Sigmoid colon (tissue), 7 donors: ENCODE data around the gene COL3A1. TPM values are rescaled to one million over a fixed set of nuclear protein-coding genes. Genes with fewer than 3 reads are reported as not detected.

Experiments
- DNase-seq: peaks from one replicate; pipeline ENCODE4 v3.0.0-alpha.2; 2019
- H3K27ac ChIP-seq, 4 donors: fragments of 200-600 bp; sonication (generic); one replicate each; pipeline ENCODE4 v1.5.1; 2016 to 2019; ENCODE audit warnings: mild to moderate bottlenecking in 1 of 4
- H3K27me3 ChIP-seq, 3 donors: fragments of 200-600 bp; sonication (generic); one replicate each; pipeline ENCODE4 v1.5.1; 2019; ENCODE audit warnings: mild to moderate bottlenecking in 1 of 3
- H3K36me3 ChIP-seq, 4 donors: fragments of 200-600 bp; sonication (generic); one replicate each; pipeline ENCODE4 v1.5.1; 2016 to 2019
- H3K4me1 ChIP-seq, 4 donors: fragments of 200-600 bp; sonication (generic); one replicate each; pipeline ENCODE4 v1.5.1; 2017 to 2019
- H3K4me3 ChIP-seq, 4 donors: fragments of 200-600 bp; sonication (generic); one replicate each; pipeline ENCODE4 v1.5.1; 2017 to 2019; ENCODE audit warnings: mild to moderate bottlenecking in 2 of 4, moderate library complexity in 1 of 4
- H3K9me3 ChIP-seq, 4 donors: fragments of 200-600 bp in 3 of 4; sonication (generic) in 3 of 4; one replicate each; pipeline versions ENCODE4 v1.5.1 to v1.6.1; 2013 to 2019
- CTCF ChIP-seq, 4 experiments: fragments of 450-650 bp in 3 of 4; fragments of 200-600 bp in 1 of 4; IDR thresholded peaks; one replicate each; pipeline ENCODE4 v1.5.1; 2016 to 2019; ENCODE audit warnings: antibody characterized with exemption in 4 of 4, mild to moderate bottlenecking in 3 of 4, moderate library complexity in 2 of 4
- EP300 ChIP-seq, 4 donors: sonication (generic); formaldehyde crosslinking; IDR thresholded peaks; one replicate each; pipeline ENCODE4 v1.6.1; 2017; ENCODE audit warnings: antibody characterized with exemption in 4 of 4
- POLR2A ChIP-seq, 2 donors: fragments of 450-650 bp; IDR thresholded peaks; one replicate each; pipeline ENCODE4 v1.6.1; 2016; ENCODE audit warnings: antibody characterized with exemption in 2 of 2, mild to moderate bottlenecking in 2 of 2, moderate library complexity in 2 of 2
- POLR2AphosphoS5 ChIP-seq, 4 donors: sonication (generic); formaldehyde crosslinking; IDR thresholded peaks; one replicate each; pipeline ENCODE4 v1.6.1; 2017; ENCODE audit warnings: antibody characterized with exemption in 4 of 4
- WGBS, 2 donors: extraction: QIAGEN DNeasy Blood & Tissue Kit; methylation state at CpG; one replicate each; pipeline ENCODE4 v1.1.7; 2013; 5-methylcytosine and 5-hydroxymethylcytosine counted together
- intact Hi-C: fragments of 100-400 bp; cut with DNase I; formaldehyde crosslinking; loops from one replicate; pipeline ENCODE4 v1.15.1; 2023
- polyA plus RNA-seq, 3 donors: library from polyadenylated mRNA; stranded (reverse); fragments of 200-250 nt; gene quantifications; one replicate each; pipeline ENCODE4 v1.2.3, GENCODE V29; 2013
- total RNA-seq, 4 donors: library from RNA; depleted of rRNA; stranded (reverse); fragments of >200 nt; gene quantifications; one replicate each; pipeline ENCODE4 v1.1.0, GENCODE V29; 2016
- donor health status: healthy with polysubstance abuse.
- donor health status: Bipolar disorder and iron deficiency.
- donor health status: healthy.

The COL3A1 gene
- 1,000 to 10,000 TPM in 1 of 4 donors, 100 to 1,000 TPM in 3; 183 to 1,567 (median 438) TPM for total RNA-seq
- 100 to 1,000 TPM in 1 of 3 donors, 10 to 100 TPM in 2; 29.1 to 294 (median 34.8) TPM for polyA plus RNA-seq

GRCh38 chr2:188974164-188974563, at the start of gene COL3A1:
TSS of gene COL3A1 (plus strand) at chr2:188974373. CDS start at chr2:188974490, 117 bp downstream.
- WGBS, 2 donors = 23 to 49% methylated on average over 4 of the region's 4 CpGs
- H3K27ac ChIP-seq = peak within 1 kb of the TSS; percentile 80 to 91 (median 86)
- TF ChIP-seq POLR2AphosphoS5 (IDR thresholded peaks at IDR 0.05) (peak; percentile 10 to 85 (median 84)), POLR2A (IDR thresholded peaks at IDR 0.05) (peak; percentile 25 to 66), CTCF (IDR thresholded peaks at IDR 0.05) (no peak), EP300 (IDR thresholded peaks at IDR 0.05) (no peak)
- DNase-seq = peak; percentile 75
- intact Hi-C loops = loop anchor here (2.0 kb wide), 1 partner anchor 681 kb away; no protein-coding TSS in a partner anchor
- no peaks in the 10 kb centered on the region for H3K9me3 ChIP-seq
- peak within 1 kb of the TSS; percentile 38 to 62 (median 54) for H3K4me3 ChIP-seq
- no peaks in the 10 kb centered on the region for H3K27me3 ChIP-seq
- peaks cover 0 to 56% (median 31%) of the 10 kb centered on the region in 4 donors for H3K4me1 ChIP-seq
- no peaks in the 10 kb centered on the region for H3K36me3 ChIP-seq

GRCh38 chr2:188928643-188929042, 45.5 kb upstream of the COL3A1 start:
- intact Hi-C loops = no loop called here
- no peaks in the 10 kb centered on the region for H3K36me3 ChIP-seq
- no peaks in the 10 kb centered on the region for H3K4me1 ChIP-seq
- WGBS, 2 donors = 97% methylated on average over 2 of the region's 2 CpGs
- TF ChIP-seq EP300 (IDR thresholded peaks at IDR 0.05) (no peak), CTCF (IDR thresholded peaks at IDR 0.05) (no peak), POLR2AphosphoS5 (IDR thresholded peaks at IDR 0.05) (no peak), POLR2A (IDR thresholded peaks at IDR 0.05) (no peak)
- no peak overlapping the region for H3K27ac ChIP-seq
- no peak overlapping the region for H3K4me3 ChIP-seq
- no peak for DNase-seq
- peaks cover 0 to 14% (median 6%) of the 10 kb centered on the region in 4 donors for H3K9me3 ChIP-seq
- H3K27me3 ChIP-seq = no peaks in the 10 kb centered on the region

GRCh38 chr2:188931361-188931760, 42.8 kb upstream of the COL3A1 start:
- H3K27me3 ChIP-seq = no peaks in the 10 kb centered on the region
- intact Hi-C loops = no loop called here
- peaks cover 0 to 13% (median 6%) of the 10 kb centered on the region in 4 donors for H3K9me3 ChIP-seq
- TF ChIP-seq CTCF (IDR thresholded peaks at IDR 0.05) (no peak), EP300 (IDR thresholded peaks at IDR 0.05) (no peak), POLR2A (IDR thresholded peaks at IDR 0.05) (no peak), POLR2AphosphoS5 (IDR thresholded peaks at IDR 0.05) (no peak)
- DNase-seq = no peak
- no peaks in the 10 kb centered on the region for H3K36me3 ChIP-seq
- no peak overlapping the region for H3K4me3 ChIP-seq
- no peaks in the 10 kb centered on the region for H3K4me1 ChIP-seq
- H3K27ac ChIP-seq = no peak overlapping the region

- H3K4me3 ChIP-seq = no peak overlapping the region
- no peaks in the 10 kb centered on the region for H3K9me3 ChIP-seq
- H3K27me3 ChIP-seq = no peaks in the 10 kb centered on the region
- H3K4me1 ChIP-seq = peaks cover 0 to 7% (median 0%) of the 10 kb centered on the region in 4 donors
- DNase-seq = no peak
- intact Hi-C loops = no loop called here
- WGBS, 2 donors = 40 to 63% methylated on average over 1 of the region's 1 CpG
- H3K36me3 ChIP-seq = no peaks in the 10 kb centered on the region
- TF ChIP-seq CTCF (IDR thresholded peaks at IDR 0.05) = no peak
- peak; percentile 15 to 51 (median 29) for TF ChIP-seq POLR2AphosphoS5 (IDR thresholded peaks at IDR 0.05)
- H3K27ac ChIP-seq = peak overlapping the region; percentile 38 to 57 (median 52)
Measured at GRCh38 chr2:188937228-188938220, 36.6 kb upstream of the COL3A1 start.
